Suprapubic skin (tissue), 4 donors: ENCODE measurements around the gene ELN.
A peak's percentile ranks its signal among the peaks of the same experiment; 100 is the strongest.

Source experiments
- EP300 ChIP-seq: sonication (generic); formaldehyde crosslinking; IDR thresholded peaks from one replicate; pipeline ENCODE4 v1.6.1; 2017; ENCODE audit warnings: antibody characterized with exemption
- POLR2A ChIP-seq, 2 donors: fragments of 450-650 bp; IDR thresholded peaks; one replicate each; pipeline ENCODE4 v1.6.1; 2017; ENCODE audit warnings: antibody characterized with exemption in 2 of 2, mild to moderate bottlenecking in 2 of 2, moderate library complexity in 2 of 2
- POLR2AphosphoS5 ChIP-seq, 3 donors: sonication (generic); formaldehyde crosslinking; IDR thresholded peaks; one replicate each; pipeline ENCODE4 v1.6.1; 2017; ENCODE audit warnings: antibody characterized with exemption in 3 of 3
- TF ChIP-seq, protein P1 (sequence below), 2 donors: fragments of 200-600 bp in 1 of 2; fragments of 450-650 bp in 1 of 2; sonication (generic) in 1 of 2; IDR thresholded peaks; one replicate each; pipeline ENCODE4 v1.5.1; 2016 to 2019; ENCODE audit warnings: antibody characterized with exemption in 2 of 2, mild to moderate bottlenecking in 1 of 2, moderate library complexity in 1 of 2

DNA sequence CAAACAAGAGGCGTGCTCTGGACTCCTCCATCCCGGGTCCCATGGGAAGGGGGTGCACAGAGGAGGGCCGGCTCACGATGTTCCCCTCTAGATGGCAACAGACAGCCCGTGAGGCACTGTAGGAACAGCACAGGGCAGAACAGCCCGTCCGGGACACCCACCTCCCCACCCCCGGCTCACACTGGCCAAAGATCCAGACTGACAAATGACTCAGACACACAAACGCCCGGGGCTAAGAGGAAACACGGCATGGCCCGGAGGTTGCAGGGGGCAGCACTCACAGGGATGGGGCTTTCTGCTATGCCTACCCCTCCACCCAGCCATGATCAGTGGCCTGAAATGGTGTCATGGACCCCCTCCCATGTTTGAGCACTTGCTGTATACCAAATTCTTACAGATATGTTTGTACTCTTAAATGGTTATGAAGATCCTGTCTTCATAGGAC, 4.9 kb upstream of the ELN start:
- no peak for TF ChIP-seq POLR2AphosphoS5 (IDR thresholded peaks at IDR 0.05)
- TF ChIP-seq, protein P1, sequence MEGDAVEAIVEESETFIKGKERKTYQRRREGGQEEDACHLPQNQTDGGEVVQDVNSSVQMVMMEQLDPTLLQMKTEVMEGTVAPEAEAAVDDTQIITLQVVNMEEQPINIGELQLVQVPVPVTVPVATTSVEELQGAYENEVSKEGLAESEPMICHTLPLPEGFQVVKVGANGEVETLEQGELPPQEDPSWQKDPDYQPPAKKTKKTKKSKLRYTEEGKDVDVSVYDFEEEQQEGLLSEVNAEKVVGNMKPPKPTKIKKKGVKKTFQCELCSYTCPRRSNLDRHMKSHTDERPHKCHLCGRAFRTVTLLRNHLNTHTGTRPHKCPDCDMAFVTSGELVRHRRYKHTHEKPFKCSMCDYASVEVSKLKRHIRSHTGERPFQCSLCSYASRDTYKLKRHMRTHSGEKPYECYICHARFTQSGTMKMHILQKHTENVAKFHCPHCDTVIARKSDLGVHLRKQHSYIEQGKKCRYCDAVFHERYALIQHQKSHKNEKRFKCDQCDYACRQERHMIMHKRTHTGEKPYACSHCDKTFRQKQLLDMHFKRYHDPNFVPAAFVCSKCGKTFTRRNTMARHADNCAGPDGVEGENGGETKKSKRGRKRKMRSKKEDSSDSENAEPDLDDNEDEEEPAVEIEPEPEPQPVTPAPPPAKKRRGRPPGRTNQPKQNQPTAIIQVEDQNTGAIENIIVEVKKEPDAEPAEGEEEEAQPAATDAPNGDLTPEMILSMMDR (IDR thresholded peaks at IDR 0.05), result peak in 1 of 2 donors; percentile 16
- TF ChIP-seq EP300, result no peak
- TF ChIP-seq POLR2A (IDR thresholded peaks at IDR 0.05), result no peak
